Small intestine (tissue), 7 donors: ENCODE measurements around the gene C1RL. TPM values are rescaled to one million over a fixed set of nuclear protein-coding genes. Genes with fewer than 3 reads are reported as not detected.
"Not testable (repeated sequence)": the region's sequence is repeated elsewhere in the genome, so short reads cannot be mapped to it uniquely, and the experiment has no call there.

Experiments
- DNase-seq, 2 donors: peaks; one replicate each; pipeline versions ENCODE4 v3.0.0 to v3.0.0-alpha.2; 2013
- FAIRE-seq: peaks from 2 replicates; lab custom pipeline; 2012; peaks lifted over from hg19 to GRCh38; lab: Jason Lieb, UNC
- H3K27ac ChIP-seq, 3 donors: one replicate each; pipeline ENCODE4 v1.5.1; 2013; ENCODE audit warnings: low read length in 2 of 3, mild to moderate bottlenecking in 2 of 3, control low read depth in 1 of 3, inconsistent platforms in 1 of 3, low read depth in 1 of 3, moderate library complexity in 1 of 3
- H3K27me3 ChIP-seq, 3 donors: one replicate each; pipeline ENCODE4 v1.6.1; 2013; ENCODE audit warnings: low read length in 3 of 3, inconsistent platforms in 1 of 3; ENCODE audit not compliant: control insufficient read depth in 3 of 3, insufficient read depth in 3 of 3
- H3K36me3 ChIP-seq, 3 donors: one replicate each; pipeline ENCODE4 v1.6.1; 2013; ENCODE audit warnings: low read length in 3 of 3, inconsistent platforms in 1 of 3, low read depth in 1 of 3, mild to moderate bottlenecking in 1 of 3, moderate library complexity in 1 of 3; ENCODE audit not compliant: control insufficient read depth in 3 of 3, insufficient read depth in 2 of 3
- H3K4me1 ChIP-seq, 3 donors: one replicate each; pipeline ENCODE4 v1.6.1; 2013; ENCODE audit warnings: low read length in 2 of 3, inconsistent platforms in 1 of 3, low read depth in 1 of 3, mild to moderate bottlenecking in 1 of 3, moderate library complexity in 1 of 3; ENCODE audit not compliant: control insufficient read depth in 3 of 3, insufficient read depth in 2 of 3
- H3K4me3 ChIP-seq, 3 donors: one replicate each; pipeline ENCODE4 v1.5.1; 2013; ENCODE audit warnings: low read length in 3 of 3, control low read depth in 1 of 3, inconsistent platforms in 1 of 3, low read depth in 1 of 3, mild to moderate bottlenecking in 1 of 3, moderate library complexity in 1 of 3
- H3K9me3 ChIP-seq, 2 donors: one replicate each; pipeline ENCODE4 v1.6.1; 2013; ENCODE audit warnings: low read depth in 1 of 2, low read length in 1 of 2; ENCODE audit not compliant: control insufficient read depth in 2 of 2, insufficient read depth in 1 of 2
- WGBS, 3 donors: extraction: QIAGEN DNeasy Blood & Tissue Kit; methylation state at CpG; one replicate each; pipeline ENCODE4 v1.1.7; 2013; 5-methylcytosine and 5-hydroxymethylcytosine counted together
- polyA plus RNA-seq, 4 donors: library from polyadenylated mRNA; stranded (reverse) in 3 of 4; unstranded in 1 of 4; fragments of 200-250 nt in 3 of 4; fragments of 120-200 nt in 1 of 4; gene quantifications; one replicate each; pipeline versions ENCODE4 v1.2.1 to v1.2.3, GENCODE V29; 2013
- donor health status: healthy with polysubstance abuse.
- donor health status: control.
- donor health status: control.
- donor health status: Bipolar disorder and iron deficiency.
- donor health status: healthy.

Gene C1RL
- polyA plus RNA-seq, 4 donors: 10.0 to 77.1 (median 22.1) TPM

DNA sequence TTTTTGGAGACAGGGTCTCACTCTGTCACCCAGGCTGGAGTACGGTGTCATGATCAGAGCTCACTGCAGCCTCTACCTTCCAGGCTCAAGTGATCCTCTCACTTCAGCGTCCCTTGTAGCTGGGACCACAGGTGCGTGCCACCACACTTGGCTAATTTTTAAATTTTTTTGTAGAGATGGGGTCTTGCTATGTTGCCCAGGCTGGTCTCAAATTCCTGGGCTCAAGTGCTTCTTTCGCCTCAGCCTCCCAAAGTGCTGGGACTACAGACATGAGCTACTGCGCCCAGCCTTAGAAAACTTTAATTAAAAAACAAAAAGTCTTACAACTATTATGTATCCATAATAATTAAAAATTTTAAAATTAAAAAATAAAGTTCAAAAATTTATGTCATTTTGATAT lies 1.8 kb downstream of the C1RL start:
- not testable (repeated sequence) for H3K9me3 ChIP-seq, DNase-seq, FAIRE-seq, H3K27me3 ChIP-seq
- Histone ChIP-seq H3K27ac (peak overlapping the region in 1 of 3 donors; percentile 90), H3K4me1 (peaks cover 0 to 18% (median 2%) of the 10 kb centered on the region in 3 donors), H3K36me3 (peaks cover 0 to 27% (median 6%) of the 10 kb centered on the region in 3 donors), H3K4me3 (peak overlapping the region in 1 of 3 donors; percentile 74)
- WGBS, 3 donors: 96 to 98% (median 97%) methylated on average over 5 of the region's 5 CpGs

DNA sequence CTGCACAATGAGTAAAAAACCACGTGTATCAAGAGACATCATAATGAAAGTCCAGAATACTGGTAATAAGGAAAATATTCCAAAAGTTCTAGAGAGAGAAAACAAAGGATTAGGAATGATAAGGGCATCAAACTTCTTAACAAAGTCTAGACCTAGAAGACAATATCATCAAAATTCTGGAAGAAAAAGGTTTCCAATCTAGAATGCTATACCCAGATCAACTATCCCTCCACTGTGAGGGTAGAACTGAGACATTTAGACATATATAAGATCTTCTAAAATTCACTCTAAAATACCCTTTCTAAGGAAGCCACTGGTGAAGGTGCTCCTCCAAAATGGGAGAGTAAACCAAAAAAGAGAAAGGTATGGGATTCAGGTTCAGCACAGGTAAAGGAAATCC lies 2.9 kb downstream of the C1RL start:
- no peak overlapping the region for H3K4me3 ChIP-seq
- peaks cover 0 to 18% (median 2%) of the 10 kb centered on the region in 3 donors for H3K4me1 ChIP-seq
- no peaks in the 10 kb centered on the region for H3K27me3 ChIP-seq

DNA sequence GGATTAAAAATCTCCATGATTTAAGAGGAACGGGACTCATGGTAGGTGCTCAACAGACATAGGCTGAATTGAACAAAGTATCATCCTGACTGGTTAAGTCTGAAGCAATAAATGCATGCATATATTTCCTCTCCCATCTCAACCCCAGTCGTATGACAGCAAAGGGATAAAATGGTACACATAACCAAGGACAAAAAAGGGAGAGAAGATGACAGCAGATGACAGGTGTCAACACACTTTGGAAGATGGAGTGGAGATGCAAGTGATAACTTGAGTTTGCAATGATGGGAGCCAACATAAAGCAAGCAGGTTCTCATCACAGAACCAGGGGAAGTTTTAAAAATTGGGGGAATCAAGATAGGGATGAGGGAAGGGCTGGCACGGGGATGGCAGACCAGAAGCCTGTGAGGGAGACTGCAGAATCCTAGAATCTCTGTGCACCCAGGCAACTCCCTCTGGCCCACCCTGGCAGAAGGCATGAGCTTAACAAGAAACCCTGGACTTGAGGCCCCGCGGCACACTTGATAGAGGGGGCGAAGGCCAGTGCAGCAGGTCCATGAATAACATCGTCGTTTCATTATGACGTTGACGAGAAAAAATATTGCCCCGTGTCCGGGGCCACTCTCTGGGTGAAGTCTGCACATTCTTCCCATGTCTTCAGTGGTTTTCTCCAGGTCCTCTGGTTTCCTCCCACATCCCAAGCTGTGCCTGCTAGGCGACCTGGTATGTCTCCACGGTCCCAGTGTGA lies 5.0 kb downstream of the C1RL start:
- Histone ChIP-seq H3K27ac (peak overlapping the region in 1 of 3 donors; percentile 46), H3K36me3 (peaks cover 0 to 39% (median 6%) of the 10 kb centered on the region in 3 donors), H3K27me3 (no peaks in the 10 kb centered on the region), H3K4me3 (no peak overlapping the region), H3K4me1 (peaks cover 0 to 14% (median 2%) of the 10 kb centered on the region in 3 donors), H3K9me3 (no peaks in the 10 kb centered on the region)
- WGBS, 3 donors: 72 to 81% (median 79%) methylated on average over 14 of the region's 14 CpGs
- FAIRE-seq (no peak), DNase-seq (peak in 1 of 2 donors; percentile 72)

More for the DNA sequence above, 2.9 kb downstream of the C1RL start:
- FAIRE-seq (no peak), DNase-seq (no peak)
- Histone ChIP-seq H3K27ac (no peak overlapping the region), H3K36me3 (peaks cover 0 to 33% (median 6%) of the 10 kb centered on the region in 3 donors), H3K9me3 (no peaks in the 10 kb centered on the region)
- WGBS, 3 donors: 85 to 97% (median 89%) methylated on average over 1 of the region's 1 CpG

DNA sequence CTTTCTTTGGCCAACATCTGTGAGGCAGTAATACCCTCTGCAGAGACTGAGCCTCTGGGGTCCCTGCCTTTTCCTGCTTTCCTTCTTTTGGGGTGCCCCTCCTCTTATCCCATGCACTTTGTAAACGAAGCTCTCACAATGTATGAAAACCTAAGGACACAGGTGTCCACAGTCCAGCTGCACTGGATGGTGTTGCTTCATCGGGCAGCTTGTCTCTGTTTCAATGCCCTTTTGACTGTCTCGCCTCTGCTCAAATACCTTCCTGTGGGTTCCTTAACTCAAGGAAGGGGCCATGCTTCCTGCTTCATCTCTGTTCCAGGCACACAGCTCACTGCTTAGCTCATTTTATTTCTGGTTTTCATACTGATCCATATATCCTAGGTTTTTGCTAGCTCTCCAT lies 6.4 kb downstream of the C1RL start:
- peaks cover 0 to 14% (median 1%) of the 10 kb centered on the region in 3 donors for H3K4me1 ChIP-seq
- no peak for FAIRE-seq
- 67 to 75% (median 73%) methylated on average over 3 of the region's 3 CpGs for WGBS, 3 donors
- H3K27ac ChIP-seq: no peak overlapping the region
- H3K36me3 ChIP-seq: peaks cover 0 to 42% (median 7%) of the 10 kb centered on the region in 3 donors
- no peaks in the 10 kb centered on the region for H3K9me3 ChIP-seq
- DNase-seq: peak in 1 of 2 donors; percentile 26
- H3K4me3 ChIP-seq: no peak overlapping the region
- H3K27me3 ChIP-seq: no peaks in the 10 kb centered on the region

DNA sequence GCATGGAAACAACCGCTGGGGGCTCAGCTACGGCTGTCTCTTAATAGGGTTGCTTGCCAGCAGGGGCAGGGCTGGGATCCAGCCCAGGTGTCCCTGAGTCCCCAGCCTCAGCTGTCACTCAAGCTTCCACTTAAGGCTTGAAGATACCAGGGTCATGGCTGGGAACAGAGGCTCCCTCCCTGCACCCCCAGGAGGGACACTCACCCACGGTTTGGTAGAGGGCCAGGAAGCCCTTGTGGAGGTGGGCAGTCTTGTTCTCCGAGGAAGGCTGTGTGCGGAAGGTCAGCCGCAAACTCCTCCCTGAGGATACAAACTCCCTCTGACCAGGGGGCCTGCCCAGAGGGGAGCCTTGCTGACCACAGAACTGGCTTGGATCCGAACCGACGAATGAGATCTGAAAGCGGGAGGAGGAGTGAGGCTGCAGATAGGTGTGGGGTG lies 7.3 kb downstream of the C1RL start:
- FAIRE-seq (no peak), DNase-seq (no peak)
- Histone ChIP-seq H3K4me3 (no peak overlapping the region), H3K9me3 (no peaks in the 10 kb centered on the region), H3K27ac (no peak overlapping the region), H3K27me3 (no peaks in the 10 kb centered on the region), H3K36me3 (peaks cover 0 to 50% (median 7%) of the 10 kb centered on the region in 3 donors), H3K4me1 (peaks cover 0 to 14% (median 0%) of the 10 kb centered on the region in 3 donors)
- WGBS, 3 donors: 84 to 92% (median 92%) methylated on average over 10 of the region's 10 CpGs

DNA sequence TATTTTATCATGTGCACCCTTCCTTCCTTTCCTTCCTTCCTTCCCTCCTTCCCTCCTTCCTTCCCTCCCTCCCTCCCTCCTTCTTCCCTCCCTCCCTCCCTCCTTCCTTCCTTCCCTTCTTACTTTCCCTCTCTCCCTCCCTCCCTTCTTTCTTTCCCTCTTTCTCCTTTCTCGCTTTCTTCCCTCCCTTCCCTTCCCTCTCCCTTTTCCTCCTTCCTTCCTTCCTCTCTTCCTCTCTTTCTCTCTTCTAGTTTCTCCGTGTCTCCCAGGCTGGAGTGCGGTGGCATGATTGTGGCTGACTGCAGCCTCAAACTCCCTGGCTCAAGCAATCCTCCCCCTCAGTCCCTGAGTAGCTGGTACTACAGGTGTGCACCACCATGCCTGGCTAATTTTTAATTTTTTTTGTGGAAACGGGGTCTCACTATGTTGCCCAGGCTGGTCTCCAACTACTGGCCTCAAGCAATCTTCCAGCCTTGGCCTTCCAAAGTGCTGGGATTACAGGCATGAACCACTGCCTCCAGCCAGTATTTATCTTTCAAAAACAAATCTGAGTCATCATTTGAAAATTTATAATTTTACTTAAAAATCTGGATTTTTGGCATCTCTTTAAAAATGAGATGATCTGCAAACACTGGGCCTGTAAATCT lies 7.8 kb downstream of the C1RL start:
- Histone ChIP-seq H3K27ac (no peak overlapping the region), H3K4me1 (peaks cover 0 to 14% (median 0%) of the 10 kb centered on the region in 3 donors), H3K36me3 (peaks cover 0 to 55% (median 7%) of the 10 kb centered on the region in 3 donors), H3K4me3 (no peak overlapping the region), H3K27me3 (no peaks in the 10 kb centered on the region), H3K9me3 (no peaks in the 10 kb centered on the region)
- no peak for DNase-seq
- FAIRE-seq: no peak
- 90 to 92% (median 90%) methylated on average over 4 of the region's 4 CpGs for WGBS, 3 donors

DNA sequence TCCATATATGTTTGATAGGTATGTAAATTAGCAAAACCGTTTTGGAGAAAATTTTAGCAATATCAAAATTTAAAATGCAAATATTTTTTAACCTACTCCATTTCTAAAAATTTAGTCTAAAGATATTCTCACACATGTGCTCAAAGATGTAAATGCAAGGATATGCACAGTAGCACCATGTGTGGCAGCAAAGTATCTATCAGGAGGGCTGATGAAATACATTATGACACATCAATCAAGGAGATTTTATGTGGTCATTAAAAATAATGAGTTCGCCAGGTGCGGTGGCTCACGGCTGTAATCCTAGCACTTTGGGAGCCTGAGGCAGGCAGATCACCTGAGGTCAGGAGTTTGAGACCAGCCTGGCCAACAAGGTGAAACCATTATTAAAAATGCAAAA lies 8.8 kb downstream of the C1RL start:
- no peak overlapping the region for H3K4me3 ChIP-seq
- H3K36me3 ChIP-seq: peaks cover 0 to 53% (median 7%) of the 10 kb centered on the region in 3 donors
- H3K27me3 ChIP-seq: no peaks in the 10 kb centered on the region
- FAIRE-seq: no peak
- H3K4me1 ChIP-seq: peaks cover 0 to 14% (median 0%) of the 10 kb centered on the region in 3 donors
- WGBS, 3 donors: 33 to 84% (median 47%) methylated on average over 4 of the region's 4 CpGs
- no peak overlapping the region for H3K27ac ChIP-seq
- DNase-seq: no peak
- no peaks in the 10 kb centered on the region for H3K9me3 ChIP-seq

DNA sequence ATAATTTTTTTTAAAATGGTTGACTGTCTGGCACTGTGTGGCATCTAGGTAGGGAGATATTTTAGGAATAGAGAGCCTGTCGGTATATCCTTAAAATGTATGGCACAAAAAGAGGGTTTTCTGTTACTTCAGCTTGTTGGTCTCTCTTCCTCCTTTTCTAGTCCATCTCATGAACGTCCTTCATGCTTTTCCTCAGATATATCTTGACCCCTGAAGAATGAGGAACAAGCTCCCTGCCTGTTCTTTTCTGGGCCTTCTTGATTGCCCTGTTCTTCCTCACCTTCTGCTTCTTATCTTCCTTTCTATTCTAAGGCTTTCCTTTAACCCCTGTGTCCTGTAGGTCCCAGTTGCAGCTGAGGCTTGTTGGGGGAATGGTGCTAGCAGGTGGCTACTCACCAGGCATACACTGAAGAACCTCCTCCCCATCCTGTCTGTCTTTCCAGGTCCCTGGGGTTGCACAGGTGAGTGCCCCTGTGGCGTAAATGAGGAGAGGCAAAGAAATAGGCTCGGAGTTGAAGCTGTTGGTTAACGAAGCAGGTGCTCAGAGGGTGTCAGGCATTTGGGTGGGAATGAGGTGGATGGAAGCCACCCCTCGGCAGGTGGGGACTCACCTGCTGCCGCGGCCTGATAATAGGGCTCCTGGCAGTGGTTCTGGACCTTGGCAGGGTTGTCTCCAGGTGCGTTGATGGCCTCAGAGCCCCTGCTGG lies 9.6 kb downstream of the C1RL start:
- no peaks in the 10 kb centered on the region for H3K27me3 ChIP-seq
- no peaks in the 10 kb centered on the region for H3K9me3 ChIP-seq
- DNase-seq: no peak
- H3K27ac ChIP-seq: no peak overlapping the region
- no peak overlapping the region for H3K4me3 ChIP-seq
- 38 to 78% (median 60%) methylated on average over 9 of the region's 9 CpGs for WGBS, 3 donors
- FAIRE-seq: no peak
- H3K36me3 ChIP-seq: peaks cover 0 to 47% (median 7%) of the 10 kb centered on the region in 3 donors
- H3K4me1 ChIP-seq: peaks cover 0 to 14% (median 0%) of the 10 kb centered on the region in 3 donors
